ENCODE data around the gene RAD17. TPM values are rescaled to one million over a fixed set of nuclear protein-coding genes. Genes with fewer than 3 reads are reported as not detected.
"Not testable (repeated sequence)": the region's sequence is repeated elsewhere in the genome, so short reads cannot be mapped to it uniquely, and the experiment has no call there.

The RAD17 gene
- total RNA-seq, 4 donors from 2014 or later = 4.9 to 18.3 (median 10.9) TPM

DNA sequence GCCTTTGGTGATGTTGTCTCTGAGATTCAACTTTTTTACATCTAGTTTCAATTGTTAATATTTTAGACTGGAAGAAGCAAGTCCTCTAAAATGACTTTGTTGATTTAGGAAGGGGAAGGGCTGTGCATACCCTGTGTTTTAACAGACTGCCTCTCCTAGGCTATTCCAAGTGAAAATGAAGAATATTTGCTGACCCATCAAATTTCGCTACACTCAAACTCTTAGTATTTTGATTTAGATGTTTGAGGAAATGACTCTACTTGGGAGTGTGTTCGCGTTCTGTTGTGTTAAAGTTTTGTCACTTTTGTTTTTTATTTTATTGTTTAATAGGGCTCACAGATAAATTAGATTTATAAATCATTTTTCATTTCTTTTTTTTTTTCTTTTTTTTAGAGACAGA is 48.9 kb downstream of the RAD17 start:
- DNase-seq = no peak
- Histone ChIP-seq H3K27me3 (no peaks in the 10 kb centered on the region), H3K36me3 (peaks cover 0 to 32% (median 0%) of the 10 kb centered on the region in 3 donors), H3K9me3 (no peaks in the 10 kb centered on the region), H3K4me3 (no peak overlapping the region), H3K27ac (no peak overlapping the region), H3K4me1 (peaks cover 0 to 19% (median 0%) of the 10 kb centered on the region in 3 donors)
- intact Hi-C loops (cut with DNase I) = no loop called here
- TF ChIP-seq, protein P1, sequence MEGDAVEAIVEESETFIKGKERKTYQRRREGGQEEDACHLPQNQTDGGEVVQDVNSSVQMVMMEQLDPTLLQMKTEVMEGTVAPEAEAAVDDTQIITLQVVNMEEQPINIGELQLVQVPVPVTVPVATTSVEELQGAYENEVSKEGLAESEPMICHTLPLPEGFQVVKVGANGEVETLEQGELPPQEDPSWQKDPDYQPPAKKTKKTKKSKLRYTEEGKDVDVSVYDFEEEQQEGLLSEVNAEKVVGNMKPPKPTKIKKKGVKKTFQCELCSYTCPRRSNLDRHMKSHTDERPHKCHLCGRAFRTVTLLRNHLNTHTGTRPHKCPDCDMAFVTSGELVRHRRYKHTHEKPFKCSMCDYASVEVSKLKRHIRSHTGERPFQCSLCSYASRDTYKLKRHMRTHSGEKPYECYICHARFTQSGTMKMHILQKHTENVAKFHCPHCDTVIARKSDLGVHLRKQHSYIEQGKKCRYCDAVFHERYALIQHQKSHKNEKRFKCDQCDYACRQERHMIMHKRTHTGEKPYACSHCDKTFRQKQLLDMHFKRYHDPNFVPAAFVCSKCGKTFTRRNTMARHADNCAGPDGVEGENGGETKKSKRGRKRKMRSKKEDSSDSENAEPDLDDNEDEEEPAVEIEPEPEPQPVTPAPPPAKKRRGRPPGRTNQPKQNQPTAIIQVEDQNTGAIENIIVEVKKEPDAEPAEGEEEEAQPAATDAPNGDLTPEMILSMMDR (IDR thresholded peaks at IDR 0.05) = no peak
- no peak for TF ChIP-seq POLR2A (IDR thresholded peaks at IDR 0.05)
- WGBS, 2 donors = 96 to 100% methylated on average over 3 of the region's 3 CpGs

- Histone ChIP-seq H3K36me3 (peaks cover 0 to 48% (median 0%) of the 10 kb centered on the region in 3 donors), H3K4me1 (peaks cover 0 to 8% (median 0%) of the 10 kb centered on the region in 3 donors), H3K27ac (no peak overlapping the region), H3K9me3 (no peaks in the 10 kb centered on the region), H3K4me3 (no peak overlapping the region), H3K27me3 (no peaks in the 10 kb centered on the region)
- 82 to 89% methylated on average over 10 of the region's 11 CpGs for WGBS, 2 donors
- DNase-seq = no peak
- no peak for TF ChIP-seq POLR2A (IDR thresholded peaks at IDR 0.05)
- TF ChIP-seq, protein P1 (IDR thresholded peaks at IDR 0.05) = no peak
- intact Hi-C loops (cut with DNase I) = no loop called here
Observed at GRCh38 chr5:69431424-69432303, 62.0 kb downstream of the RAD17 start.

- DNase-seq = no peak
Observed at GRCh38 chr5:69432412-69433206, 63.0 kb downstream of the RAD17 start.

DNA sequence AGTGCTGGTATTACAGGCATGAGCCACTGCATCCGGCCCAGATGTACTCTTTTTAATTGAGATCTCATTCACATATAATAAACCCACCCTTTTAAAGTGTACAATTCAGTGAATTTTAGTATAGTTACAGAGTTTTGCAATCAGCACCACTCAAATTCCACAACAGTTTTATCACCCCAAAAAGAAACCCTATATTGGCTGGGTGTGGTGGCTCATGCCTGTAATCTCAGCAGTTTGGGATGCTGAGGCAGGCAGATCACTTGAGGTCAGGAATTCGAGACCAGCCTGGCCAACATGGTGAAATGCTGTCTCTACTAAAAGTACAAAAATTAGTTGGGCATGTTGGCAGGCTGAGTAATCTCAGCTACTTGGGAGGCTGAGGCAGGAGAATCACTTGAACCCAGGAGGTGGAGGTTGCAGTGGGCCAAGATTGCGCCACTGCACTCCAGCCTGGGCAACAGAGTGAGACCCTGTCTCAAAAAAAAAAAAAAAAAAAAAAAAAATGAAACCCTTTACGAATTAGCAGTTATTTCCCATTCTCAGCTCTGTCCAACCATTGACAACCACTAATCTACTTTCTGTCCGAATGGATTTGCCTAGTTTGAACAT is 65.8 kb downstream of the RAD17 start:
- H3K27me3 ChIP-seq; H3K4me3 ChIP-seq; H3K9me3 ChIP-seq; H3K27ac ChIP-seq; DNase-seq; H3K4me1 ChIP-seq; intact Hi-C loops (cut with DNase I): not testable (repeated sequence)
- peaks cover 0 to 51% (median 0%) of the 10 kb centered on the region in 3 donors for H3K36me3 ChIP-seq
- WGBS, 2 donors = 87 to 96% methylated on average over 5 of the region's 5 CpGs

More at GRCh38 chr5:69432412-69433206, 63.0 kb downstream of the RAD17 start:
- H3K4me3 ChIP-seq = no peak overlapping the region
- intact Hi-C loops (cut with DNase I) = no loop called here
- TF ChIP-seq, protein P1 (IDR thresholded peaks at IDR 0.05) = no peak
- TF ChIP-seq POLR2A (IDR thresholded peaks at IDR 0.05) = no peak
- peaks cover 0 to 51% (median 0%) of the 10 kb centered on the region in 3 donors for H3K36me3 ChIP-seq
- no peaks in the 10 kb centered on the region for H3K9me3 ChIP-seq
- 83 to 87% methylated on average over 8 of the region's 8 CpGs for WGBS, 2 donors
- no peak overlapping the region for H3K27ac ChIP-seq
- H3K4me1 ChIP-seq = peaks cover 0 to 8% (median 0%) of the 10 kb centered on the region in 3 donors
- H3K27me3 ChIP-seq = no peaks in the 10 kb centered on the region

GRCh38 chr5:69444127-69444754 is 74.6 kb downstream of the RAD17 start:
- Histone ChIP-seq H3K27me3 (no peaks in the 10 kb centered on the region), H3K4me1 (no peaks in the 10 kb centered on the region), H3K36me3 (peaks cover 0 to 28% (median 0%) of the 10 kb centered on the region in 3 donors), H3K4me3 (no peak overlapping the region), H3K9me3 (no peaks in the 10 kb centered on the region), H3K27ac (no peak overlapping the region)
- no peak for DNase-seq
- 92 to 94% methylated on average over 7 of the region's 7 CpGs for WGBS, 2 donors
- TF ChIP-seq POLR2A (IDR thresholded peaks at IDR 0.05) = no peak
- intact Hi-C loops (cut with DNase I) = no loop called here

Data from esophagus squamous epithelium (tissue), 5 donors.